Panc1 (cell line): ENCODE data around the gene LDB2.

ENCODE experiments used
- POLR2AphosphoS5 ChIP-seq: IDR thresholded peaks from 2 replicates; pipeline ENCODE4 v1.6.1; 2012; ENCODE audit warnings: mild to moderate bottlenecking, low read depth, low read length, moderate library complexity
- REST ChIP-seq, 2 experiments: IDR thresholded peaks; 2 replicates each; pipeline ENCODE4 v1.6.1; 2011 to 2012; ENCODE audit warnings: low read depth in 2 of 2, control low read depth in 1 of 2, low read length in 1 of 2, mild to moderate bottlenecking in 1 of 2, moderate library complexity in 1 of 2; ENCODE audit not compliant: insufficient read depth in 1 of 2
- SIN3A ChIP-seq: IDR thresholded peaks from 2 replicates; pipeline ENCODE4 v1.6.1; 2012; ENCODE audit warnings: low read depth, mild to moderate bottlenecking, low read length, moderate library complexity, borderline replicate concordance; ENCODE audit not compliant: insufficient read depth
- TCF7L2 ChIP-seq: IDR thresholded peaks from 2 replicates; pipeline ENCODE4 v1.6.1; 2011; ENCODE audit warnings: mild to moderate bottlenecking, low read depth, low read length, inconsistent platforms
- TF ChIP-seq, protein P1 (sequence below): fragments of 450-650 bp; IDR thresholded peaks from 2 replicates; pipeline ENCODE4 v1.5.1; 2017; ENCODE audit warnings: mild to moderate bottlenecking

- TF ChIP-seq, protein P1, sequence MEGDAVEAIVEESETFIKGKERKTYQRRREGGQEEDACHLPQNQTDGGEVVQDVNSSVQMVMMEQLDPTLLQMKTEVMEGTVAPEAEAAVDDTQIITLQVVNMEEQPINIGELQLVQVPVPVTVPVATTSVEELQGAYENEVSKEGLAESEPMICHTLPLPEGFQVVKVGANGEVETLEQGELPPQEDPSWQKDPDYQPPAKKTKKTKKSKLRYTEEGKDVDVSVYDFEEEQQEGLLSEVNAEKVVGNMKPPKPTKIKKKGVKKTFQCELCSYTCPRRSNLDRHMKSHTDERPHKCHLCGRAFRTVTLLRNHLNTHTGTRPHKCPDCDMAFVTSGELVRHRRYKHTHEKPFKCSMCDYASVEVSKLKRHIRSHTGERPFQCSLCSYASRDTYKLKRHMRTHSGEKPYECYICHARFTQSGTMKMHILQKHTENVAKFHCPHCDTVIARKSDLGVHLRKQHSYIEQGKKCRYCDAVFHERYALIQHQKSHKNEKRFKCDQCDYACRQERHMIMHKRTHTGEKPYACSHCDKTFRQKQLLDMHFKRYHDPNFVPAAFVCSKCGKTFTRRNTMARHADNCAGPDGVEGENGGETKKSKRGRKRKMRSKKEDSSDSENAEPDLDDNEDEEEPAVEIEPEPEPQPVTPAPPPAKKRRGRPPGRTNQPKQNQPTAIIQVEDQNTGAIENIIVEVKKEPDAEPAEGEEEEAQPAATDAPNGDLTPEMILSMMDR, result no peak
- TF ChIP-seq POLR2AphosphoS5, result no peak
- no peak for TF ChIP-seq TCF7L2
- no peak for TF ChIP-seq SIN3A
- no peak for TF ChIP-seq REST (IDR thresholded peaks at IDR 0.05; ENCODE audit: insufficient read depth in 1 of 2, low read depth in 2 of 2, low read length in 1 of 2)
Observed at GRCh38 chr4:16582526-16582925, 315.9 kb downstream of the LDB2 start.
